GM18517 (cell line): ENCODE results near the gene RGL1.

Experiments
- ATAC-seq: cut with Tn5 transposase; IDR thresholded peaks from one replicate; pipeline ENCODE4 v1.9.1; 2021; ENCODE audit warnings: mild to moderate bottlenecking, moderate library complexity; ENCODE audit not compliant: unreplicated experiment

Gene RGL1

DNA sequence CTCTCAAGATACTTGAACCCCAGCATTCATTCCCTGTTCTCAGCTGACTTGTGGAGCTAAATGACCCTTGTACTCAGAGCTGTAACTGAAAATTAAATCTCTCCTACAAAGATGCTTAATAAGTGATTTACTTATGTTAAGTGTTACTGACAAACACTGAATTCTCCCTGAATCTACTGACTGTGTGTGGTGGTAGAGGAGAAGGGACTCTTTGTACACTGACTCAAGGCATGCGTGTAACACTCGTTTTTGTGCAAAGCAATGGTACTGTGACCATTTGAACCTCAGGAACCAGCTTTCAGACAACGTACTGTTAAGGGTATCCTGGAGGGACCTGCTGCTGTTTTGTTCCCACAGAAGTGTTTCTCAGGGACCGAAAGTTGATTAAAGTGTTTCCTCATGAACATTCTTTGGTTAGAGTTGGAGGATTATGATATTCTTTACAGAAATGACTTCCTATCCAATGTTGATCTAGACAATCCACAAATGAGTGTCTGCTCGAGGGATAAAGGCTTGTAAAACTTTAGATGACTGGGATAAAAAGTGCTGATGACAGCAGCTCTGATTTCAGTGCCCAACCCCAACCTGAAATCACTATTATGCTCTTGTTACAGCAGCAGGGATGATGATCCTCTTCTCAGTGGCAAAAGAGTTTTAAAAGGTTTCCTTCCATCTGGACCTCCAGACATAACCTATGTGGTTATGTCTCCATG is 12.8 kb downstream of the RGL1 start:
- no peak for ATAC-seq

- ATAC-seq: no peak
These were observed 14.1 kb downstream of the RGL1 start for GRCh38 chr1:183819059-183819458.

GRCh38 chr1:183821309-183821888 is 16.5 kb downstream of the RGL1 start:
- ATAC-seq: no peak

DNA sequence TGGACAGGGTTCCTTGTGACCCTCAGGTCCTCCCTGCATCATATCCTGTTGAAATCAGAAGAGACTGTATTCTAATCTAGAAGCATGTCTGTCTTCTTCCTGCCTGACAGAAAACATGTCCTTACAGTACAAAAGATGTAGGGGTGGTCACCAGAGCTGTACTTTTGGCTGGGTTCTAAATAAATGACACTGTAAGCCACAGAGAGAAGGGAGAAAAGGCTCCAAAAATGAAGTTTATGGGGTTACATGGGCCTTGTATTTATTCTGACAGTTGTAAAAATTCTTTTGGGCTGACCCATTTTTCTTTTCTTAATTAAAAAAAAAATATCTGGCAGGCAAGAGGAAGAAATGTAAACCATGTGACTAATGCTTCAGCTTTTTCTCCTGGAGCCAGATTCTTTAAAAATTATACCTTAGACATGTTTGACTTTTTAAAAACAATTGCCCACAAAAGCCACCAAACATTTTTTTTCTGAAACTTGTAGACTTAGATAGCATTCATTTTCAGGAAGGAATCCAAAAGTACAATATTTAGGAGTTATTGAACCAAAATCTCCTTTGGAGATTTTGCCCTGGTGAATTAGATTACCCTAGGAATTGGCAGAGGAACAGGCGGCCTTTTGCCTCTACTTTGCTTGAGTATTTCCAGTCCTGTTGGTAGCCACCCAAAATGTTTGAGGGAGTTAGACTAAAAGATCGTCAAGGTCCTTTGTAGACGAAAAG is 17.1 kb downstream of the RGL1 start:
- no peak for ATAC-seq

GRCh38 chr1:183824291-183824690 is 19.4 kb downstream of the RGL1 start:
- ATAC-seq: no peak

GRCh38 chr1:183827801-183828200 is 22.9 kb downstream of the RGL1 start:
- ATAC-seq: no peak

- ATAC-seq: no peak
These were observed 25.5 kb downstream of the RGL1 start for GRCh38 chr1:183830389-183830788.

DNA sequence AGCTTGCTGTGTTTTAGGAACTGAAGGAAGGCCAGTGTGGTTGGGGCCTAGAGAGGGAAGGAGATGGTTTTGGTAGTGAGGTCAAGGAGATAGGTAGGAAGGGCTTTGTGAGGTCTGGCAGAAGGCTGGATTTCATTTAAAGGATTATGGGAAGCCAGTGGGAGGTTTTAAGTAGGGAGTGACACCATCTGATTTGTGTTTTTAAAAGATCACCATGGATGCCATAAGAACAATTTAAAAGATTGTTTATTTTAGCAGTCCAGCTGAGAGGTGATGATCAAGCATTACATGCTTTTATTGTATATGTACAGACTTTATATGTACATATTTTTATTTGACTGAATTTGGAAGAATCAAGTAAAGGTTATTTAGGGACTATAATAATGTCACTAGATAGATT is 26.4 kb downstream of the RGL1 start:
- ATAC-seq: no peak

DNA sequence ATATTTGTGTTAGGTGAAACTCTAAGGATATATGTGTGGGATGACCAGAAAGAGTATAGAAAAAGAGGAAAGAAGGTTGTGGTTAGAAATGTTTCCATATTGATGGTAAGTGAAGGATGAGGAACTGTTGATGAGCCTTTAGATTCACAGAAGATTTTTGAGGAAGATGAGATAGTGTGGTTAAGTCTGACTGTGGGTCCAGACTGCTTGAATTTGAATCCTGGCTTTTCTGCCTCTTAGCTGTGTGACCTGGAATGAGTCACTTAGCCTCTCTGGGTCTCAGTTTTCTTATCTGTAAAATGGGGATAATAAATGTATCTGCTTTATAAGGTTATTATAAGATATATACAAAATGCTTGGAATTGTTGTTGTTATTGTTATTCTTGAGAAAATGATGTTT is 27.5 kb downstream of the RGL1 start:
- ATAC-seq: no peak

- no peak for ATAC-seq
These were observed 29.6 kb downstream of the RGL1 start for GRCh38 chr1:183834568-183834967.

- ATAC-seq: no peak
These were observed 31.7 kb downstream of the RGL1 start for GRCh38 chr1:183836598-183836997.

GRCh38 chr1:183837062-183837461 is 32.1 kb downstream of the RGL1 start:
- ATAC-seq: no peak

GRCh38 chr1:183838221-183838620 is 33.3 kb downstream of the RGL1 start:
- no peak for ATAC-seq

GRCh38 chr1:183840140-183840539 is 35.2 kb downstream of the RGL1 start:
- no peak for ATAC-seq

DNA sequence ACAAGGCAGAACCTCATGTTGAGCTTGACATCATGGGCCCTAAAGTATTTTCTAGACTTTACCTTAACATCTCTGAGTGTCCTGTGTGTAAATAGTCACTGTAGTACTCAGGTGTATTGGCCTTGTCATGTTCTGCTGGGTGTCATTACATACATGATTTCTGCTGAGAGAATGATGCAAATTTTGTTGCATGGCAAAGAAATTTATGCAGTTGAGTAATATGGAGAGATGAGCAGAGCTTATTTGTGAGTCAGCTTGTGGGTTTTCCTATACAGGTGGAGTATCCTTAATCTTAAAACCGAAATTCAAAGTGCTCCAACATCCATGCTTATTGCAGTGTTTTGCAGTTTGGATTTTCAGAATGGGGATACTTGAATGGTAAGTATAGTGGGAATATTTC is 36.6 kb downstream of the RGL1 start:
- peak; percentile 43 for ATAC-seq

- peak; percentile 89 for ATAC-seq
These were observed 37.3 kb downstream of the RGL1 start for GRCh38 chr1:183841950-183842794.

DNA sequence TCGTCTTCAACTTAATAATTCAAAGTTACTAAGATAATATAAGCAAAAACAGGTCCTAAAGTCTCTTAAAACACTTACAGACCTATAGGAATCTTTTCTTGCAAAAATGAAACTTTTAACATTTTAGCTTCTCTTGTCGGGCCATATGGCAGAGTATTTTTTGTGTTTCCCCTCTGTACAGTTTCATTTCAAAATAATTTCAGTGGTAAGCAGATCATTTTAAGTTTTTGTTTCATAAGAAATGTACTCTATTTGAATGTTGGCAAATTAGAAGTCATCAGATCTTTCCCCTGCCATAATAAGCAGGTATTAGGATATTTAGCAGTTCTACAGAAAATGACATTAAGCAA is 37.9 kb downstream of the RGL1 start:
- ATAC-seq: peak; percentile 42

- no peak for ATAC-seq
These were observed 39.9 kb downstream of the RGL1 start for GRCh38 chr1:183844806-183845205.

GRCh38 chr1:183845681-183846080 is 40.8 kb downstream of the RGL1 start:
- ATAC-seq: no peak

GRCh38 chr1:183847641-183848040 is 42.7 kb downstream of the RGL1 start:
- no peak for ATAC-seq

- ATAC-seq: no peak
These were observed 45.9 kb downstream of the RGL1 start for GRCh38 chr1:183850852-183851251.
